AG09309 (cell line): ENCODE results near the gene NOD1.

Experiments used
- DNase-seq: peaks from one replicate; pipeline ENCODE4 v3.0.0-alpha.2; 2010; ENCODE audit warnings: low read depth
- H3K4me3 ChIP-seq: 2 replicates; pipeline ENCODE4 v1.5.1; 2011; ENCODE audit warnings: mild to moderate bottlenecking, low read depth, low read length, moderate library complexity; ENCODE audit not compliant: control insufficient read depth
- TF ChIP-seq, protein P1 (sequence below): IDR thresholded peaks from 2 replicates; pipeline ENCODE4 v1.5.1; 2011; ENCODE audit warnings: mild to moderate bottlenecking, low read depth, low read length, inconsistent platforms; ENCODE audit not compliant: insufficient read depth, control insufficient read depth; ENCODE audit errors: missing control alignments

NOD1 gene

DNA sequence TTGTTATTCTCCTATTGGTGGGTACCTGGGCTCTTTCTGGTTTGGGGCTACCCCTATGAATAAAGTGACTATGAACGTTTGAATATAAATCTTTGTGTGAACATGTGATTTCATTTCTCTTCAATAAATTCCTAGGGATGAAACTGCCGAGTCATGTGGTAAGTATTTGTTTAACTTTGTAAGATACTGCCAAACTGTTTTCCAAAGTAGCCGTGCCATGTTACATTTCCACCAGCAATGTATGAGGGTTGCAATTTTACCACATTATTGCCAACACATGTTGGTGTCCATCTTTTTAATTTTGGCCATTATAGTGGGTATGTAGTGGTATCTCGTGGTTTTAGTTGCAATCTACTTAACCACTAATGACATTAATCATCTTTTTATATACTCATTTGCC, 99.5 kb downstream of the NOD1 start:
- peak; percentile 35 for DNase-seq
- TF ChIP-seq, protein P1, sequence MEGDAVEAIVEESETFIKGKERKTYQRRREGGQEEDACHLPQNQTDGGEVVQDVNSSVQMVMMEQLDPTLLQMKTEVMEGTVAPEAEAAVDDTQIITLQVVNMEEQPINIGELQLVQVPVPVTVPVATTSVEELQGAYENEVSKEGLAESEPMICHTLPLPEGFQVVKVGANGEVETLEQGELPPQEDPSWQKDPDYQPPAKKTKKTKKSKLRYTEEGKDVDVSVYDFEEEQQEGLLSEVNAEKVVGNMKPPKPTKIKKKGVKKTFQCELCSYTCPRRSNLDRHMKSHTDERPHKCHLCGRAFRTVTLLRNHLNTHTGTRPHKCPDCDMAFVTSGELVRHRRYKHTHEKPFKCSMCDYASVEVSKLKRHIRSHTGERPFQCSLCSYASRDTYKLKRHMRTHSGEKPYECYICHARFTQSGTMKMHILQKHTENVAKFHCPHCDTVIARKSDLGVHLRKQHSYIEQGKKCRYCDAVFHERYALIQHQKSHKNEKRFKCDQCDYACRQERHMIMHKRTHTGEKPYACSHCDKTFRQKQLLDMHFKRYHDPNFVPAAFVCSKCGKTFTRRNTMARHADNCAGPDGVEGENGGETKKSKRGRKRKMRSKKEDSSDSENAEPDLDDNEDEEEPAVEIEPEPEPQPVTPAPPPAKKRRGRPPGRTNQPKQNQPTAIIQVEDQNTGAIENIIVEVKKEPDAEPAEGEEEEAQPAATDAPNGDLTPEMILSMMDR, result no peak
- no peak overlapping the region for H3K4me3 ChIP-seq

DNA sequence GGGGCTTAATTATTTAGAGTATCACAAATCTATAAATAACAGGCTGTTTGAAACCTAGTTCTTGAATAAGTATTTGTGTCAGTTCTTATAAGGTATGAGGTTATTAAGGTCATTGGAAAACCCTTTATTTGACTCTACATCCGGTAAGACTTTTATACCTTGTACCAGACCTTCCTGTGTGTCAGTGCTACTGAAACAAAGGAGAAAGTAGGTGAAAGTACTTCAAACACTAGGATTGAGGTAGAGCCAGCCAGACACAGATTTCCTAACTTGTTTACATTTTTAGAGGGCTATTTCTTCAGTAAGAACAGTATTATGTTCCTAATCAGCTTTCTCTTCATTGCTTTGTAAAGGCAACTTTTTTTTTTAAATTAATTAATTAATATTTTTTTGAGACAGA, 100.3 kb downstream of the NOD1 start:
- no peak for DNase-seq
- TF ChIP-seq, protein P1, result no peak
- H3K4me3 ChIP-seq, result no peak overlapping the region
